ENCODE measurements around the gene KHDRBS2. TPM values are rescaled to one million over a fixed set of nuclear protein-coding genes. Genes with fewer than 3 reads are reported as not detected.

Gene KHDRBS2
- total and polyA plus RNA-seq, 2 donors (not counting 3 experiments of a cell fraction or from before 2014, with no cell fraction given), result not detected

GRCh38 chr6:62217866-62218265, 68.2 kb downstream of the KHDRBS2 start:
- no peak overlapping the region for H3K4me2 ChIP-seq (ENCODE audit: insufficient read depth, low read length)
- no peaks in the 10 kb centered on the region for H3K79me2 ChIP-seq (ENCODE audit: control insufficient read depth, insufficient read depth, low read length)
- dilution Hi-C loops (cut with MboI; ENCODE audit: extremely low pct_ligation_motif_present, low sequenced_read_pairs) (no loop called here), intact Hi-C loops (cut with micrococcal nuclease) (no loop called here)
- H2AFZ ChIP-seq (ENCODE audit: low read depth, low read length), result no peak overlapping the region
- no peaks in the 10 kb centered on the region for H4K20me1 ChIP-seq (replicated peaks; ENCODE audit: control insufficient read depth, extremely low read depth, insufficient read depth, low read length)
- no peaks in the 10 kb centered on the region for H3K27me3 ChIP-seq (ENCODE audit: control insufficient read depth in 2 of 2, insufficient read depth in 2 of 2, low read length in 2 of 2)
- TF ChIP-seq GATA2 (IDR thresholded peaks at IDR 0.05; ENCODE audit: insufficient read depth, insufficient read length, low read depth, low read length) (no peak), MYC (IDR thresholded peaks at IDR 0.05; ENCODE audit: low read depth, low read length) (no peak), JUN (IDR thresholded peaks at IDR 0.05; ENCODE audit: borderline replicate concordance, insufficient read depth, insufficient read length, low read depth) (no peak), MAX (IDR thresholded peaks at IDR 0.05; ENCODE audit: insufficient read depth, insufficient read length) (no peak), EZH2 (IDR thresholded peaks at IDR 0.05; ENCODE audit: borderline replicate concordance, low read depth, low read length, severe bottlenecking) (no peak)
- H3K36me3 ChIP-seq (ENCODE audit: control insufficient read depth in 2 of 2, extremely low read depth in 1 of 2, insufficient read depth in 2 of 2, low read length in 2 of 2), result no peaks in the 10 kb centered on the region
- DNase-seq (ENCODE audit: low read depth, low spot score), result no peak
- no peaks in the 10 kb centered on the region for H3K9me3 ChIP-seq (replicated peaks; ENCODE audit: control insufficient read depth, insufficient read depth, low read length)
- H3K9me1 ChIP-seq (replicated peaks; ENCODE audit: control insufficient read depth, extremely low read depth, insufficient read depth, low read length), result no peaks in the 10 kb centered on the region
- no peaks in the 10 kb centered on the region for H3K4me1 ChIP-seq (ENCODE audit: control insufficient read depth, extremely low read depth, insufficient read depth, low read length)
- FAIRE-seq, result no peak
- H3K27ac ChIP-seq (ENCODE audit: insufficient read depth, low read depth, low read length), result no peak overlapping the region
- no TSS peak for BruUV-seq (replicated peaks)
- H3K9ac ChIP-seq (replicated peaks; ENCODE audit: extremely low read depth, insufficient read depth, low read length), result no peak overlapping the region
- ChIA-PET POLR2A (no interaction called here), CTCF (no interaction called here)
- H3K4me3 ChIP-seq (replicated peaks in 1 of 3; ENCODE audit: insufficient read depth in 1 of 3, low read depth in 1 of 3, low read length in 3 of 3), result no peak overlapping the region

- no TSS peak for BruUV-seq (replicated peaks)
- no peaks in the 10 kb centered on the region for H4K20me1 ChIP-seq (replicated peaks; ENCODE audit: control insufficient read depth, extremely low read depth, insufficient read depth, low read length)
- no peak overlapping the region for H3K4me3 ChIP-seq (replicated peaks in 1 of 3; ENCODE audit: insufficient read depth in 1 of 3, low read depth in 1 of 3, low read length in 3 of 3)
- FAIRE-seq, result no peak
- no peaks in the 10 kb centered on the region for H3K27me3 ChIP-seq (ENCODE audit: control insufficient read depth in 2 of 2, insufficient read depth in 2 of 2, low read length in 2 of 2)
- dilution Hi-C loops (cut with MboI; ENCODE audit: extremely low pct_ligation_motif_present, low sequenced_read_pairs), result no loop called here
- no peak for DNase-seq (ENCODE audit: low read depth, low spot score)
- ChIA-PET POLR2A (no interaction called here), CTCF (no interaction called here)
- H3K4me2 ChIP-seq (ENCODE audit: insufficient read depth, low read length), result no peak overlapping the region
- H3K79me2 ChIP-seq (ENCODE audit: control insufficient read depth, insufficient read depth, low read length), result no peaks in the 10 kb centered on the region
- no peak overlapping the region for H2AFZ ChIP-seq (ENCODE audit: low read depth, low read length)
- intact Hi-C loops (cut with micrococcal nuclease), result no loop called here
- no peaks in the 10 kb centered on the region for H3K36me3 ChIP-seq (ENCODE audit: control insufficient read depth in 2 of 2, extremely low read depth in 1 of 2, insufficient read depth in 2 of 2, low read length in 2 of 2)
- no peak for TF ChIP-seq EZH2 (IDR thresholded peaks at IDR 0.05; ENCODE audit: borderline replicate concordance, low read depth, low read length, severe bottlenecking)
- no peaks in the 10 kb centered on the region for H3K4me1 ChIP-seq (ENCODE audit: control insufficient read depth, extremely low read depth, insufficient read depth, low read length)
- H3K9me1 ChIP-seq (replicated peaks; ENCODE audit: control insufficient read depth, extremely low read depth, insufficient read depth, low read length), result no peaks in the 10 kb centered on the region
- no peak overlapping the region for H3K9ac ChIP-seq (replicated peaks; ENCODE audit: extremely low read depth, insufficient read depth, low read length)
- H3K9me3 ChIP-seq (replicated peaks; ENCODE audit: control insufficient read depth, insufficient read depth, low read length), result no peaks in the 10 kb centered on the region
- no peak overlapping the region for H3K27ac ChIP-seq (ENCODE audit: insufficient read depth, low read depth, low read length)
Observed at GRCh38 chr6:62202078-62202477, 83.9 kb downstream of the KHDRBS2 start.

Data from endothelial cell of umbilical vein (primary cell).